Measurements from ENCODE around the gene AGAP3.

- no peak for TF ChIP-seq POLR2AphosphoS5 (IDR thresholded peaks at IDR 0.05; ENCODE audit: low read depth, low read length)
- no peak for TF ChIP-seq POLR2A (IDR thresholded peaks at IDR 0.05; ENCODE audit: low read depth, low read length)
- TF ChIP-seq TAF1 (IDR thresholded peaks at IDR 0.05; ENCODE audit: borderline replicate concordance, low read depth, low read length), result no peak
These were observed 39.4 kb upstream of the AGAP3 start for GRCh38 chr7:151046603-151047573.

All from GM12892 (cell line).